Retina (tissue), 1 donor: ENCODE measurements around the gene MITF.
A peak's percentile ranks its signal among the peaks of the same experiment; 100 is the strongest.

Source experiments
- DNase-seq: peaks from one replicate; pipeline ENCODE4 v3.0.0-alpha.2; 2016

The MITF gene

DNA sequence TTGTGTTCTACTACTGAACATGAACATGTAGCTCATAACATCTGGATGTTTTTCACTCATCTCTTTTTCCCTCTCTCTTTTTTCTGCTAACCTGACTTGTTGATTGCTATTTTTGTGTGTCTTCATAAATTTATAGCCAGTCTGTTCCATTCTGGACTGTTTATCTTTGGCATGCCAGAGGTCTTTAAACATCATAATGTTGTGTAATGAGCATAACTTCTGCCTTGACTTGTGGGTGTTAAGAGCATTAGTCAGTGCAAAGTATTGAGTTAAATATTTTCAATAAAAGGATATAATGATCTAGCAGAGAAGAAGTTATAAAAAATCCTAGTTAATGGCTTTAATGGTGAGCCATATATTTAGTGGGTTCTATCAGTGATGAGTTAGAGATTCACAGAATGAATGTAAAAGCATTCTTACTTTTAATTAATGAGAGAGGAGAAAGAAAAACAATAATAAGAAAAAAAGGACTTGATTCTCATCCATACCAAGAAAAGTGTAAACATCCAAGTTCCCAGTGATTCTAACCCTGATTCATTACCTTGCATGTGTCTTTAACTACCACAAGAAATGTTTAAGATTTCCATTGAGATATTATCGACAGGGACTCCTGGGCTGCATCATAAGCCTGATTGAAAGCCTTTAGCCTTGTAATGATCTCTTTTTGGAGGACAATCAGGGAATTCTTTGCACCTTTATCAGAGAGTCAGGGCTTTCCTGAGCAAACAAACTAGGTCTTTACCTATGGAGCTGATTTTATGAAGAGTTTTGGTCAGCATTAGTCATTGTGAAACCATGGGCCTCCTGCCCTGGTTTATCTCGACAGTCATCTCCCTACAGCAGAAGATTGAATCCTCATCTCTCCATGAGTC lies 22.9 kb downstream of the MITF start:
- DNase-seq: no peak

- DNase-seq: no peak
Measured at GRCh38 chr3:69762768-69763229, 23.5 kb downstream of the MITF start.

DNA sequence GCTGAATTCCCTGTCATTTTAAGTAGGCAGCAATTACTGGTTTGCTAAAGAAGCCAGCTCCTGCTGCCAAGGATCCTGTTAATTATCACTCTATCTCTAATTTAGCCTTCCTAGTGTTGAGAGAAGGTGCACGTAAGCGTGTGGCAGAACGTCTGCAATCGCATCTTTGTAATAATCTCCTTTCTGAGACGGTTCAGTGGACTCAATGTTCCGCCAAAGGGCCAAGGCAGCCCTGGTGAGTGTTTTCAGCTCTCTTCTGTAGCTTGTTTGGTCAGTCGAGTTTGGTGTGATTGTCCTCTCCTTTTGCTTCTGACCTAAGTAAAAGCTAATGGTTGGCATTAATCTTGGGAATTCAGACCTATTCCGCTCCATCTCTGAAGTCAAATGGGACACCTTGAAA lies 24.2 kb downstream of the MITF start:
- DNase-seq: peak; percentile 10

- no peak for DNase-seq
Measured at GRCh38 chr3:69764121-69764741, 25.0 kb downstream of the MITF start.

DNA sequence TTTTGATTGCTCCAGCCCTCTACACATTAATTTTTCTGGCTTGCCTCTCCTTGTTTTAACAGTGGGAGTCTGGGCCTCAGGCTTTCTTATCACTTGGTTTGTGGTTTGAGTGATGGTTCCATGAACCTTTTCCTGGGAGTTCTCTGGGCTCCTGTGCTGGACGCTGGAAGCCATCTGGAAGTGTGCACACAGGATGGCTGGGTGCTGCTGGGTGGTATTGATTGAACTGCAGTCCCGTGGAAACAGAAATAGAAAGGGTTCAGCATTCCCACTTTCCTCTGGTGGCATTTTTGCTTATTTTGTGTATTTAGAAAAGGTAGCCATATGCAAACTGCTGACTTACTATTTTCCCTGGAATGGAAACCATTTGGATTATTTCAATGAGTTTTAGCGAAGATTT lies 25.6 kb downstream of the MITF start:
- no peak for DNase-seq

DNA sequence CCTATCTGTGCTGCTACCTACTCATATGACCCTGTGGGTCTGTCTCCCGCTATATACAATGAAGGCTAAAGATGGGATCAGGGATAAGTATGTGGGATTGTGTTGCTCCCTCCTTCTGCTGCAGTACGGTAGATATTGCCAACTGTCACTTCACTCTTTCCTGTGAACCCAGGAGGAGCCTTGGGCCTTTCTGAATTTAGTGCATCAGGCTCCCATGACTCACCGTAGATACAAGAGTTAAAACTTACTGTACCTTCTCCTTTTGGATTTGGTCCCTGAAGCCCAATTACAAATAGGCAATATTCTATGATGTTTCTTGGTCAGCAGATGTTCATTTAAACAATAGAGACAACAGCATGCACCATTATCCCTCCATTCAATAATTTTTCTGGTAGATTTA lies 27.4 kb downstream of the MITF start:
- no peak for DNase-seq

DNA sequence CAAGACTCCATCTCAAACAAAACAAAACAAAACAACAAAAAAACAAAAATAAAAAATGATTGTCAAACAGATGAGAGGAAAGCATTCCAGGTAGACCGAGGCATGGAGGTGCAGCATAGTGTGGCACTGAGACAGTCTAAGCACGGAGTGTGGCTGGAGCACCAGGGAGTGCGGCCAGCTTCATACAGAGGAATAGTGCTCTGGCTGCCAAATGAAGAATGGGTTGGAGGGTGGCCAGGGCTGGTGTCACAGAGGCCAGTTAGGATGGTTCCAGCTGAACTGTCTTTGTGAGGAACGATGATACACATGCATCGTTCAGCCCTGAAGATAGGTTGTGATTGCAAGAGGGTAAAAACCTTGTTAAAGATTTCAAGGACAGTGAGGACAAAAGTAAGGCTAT lies 28.3 kb downstream of the MITF start:
- no peak for DNase-seq

DNA sequence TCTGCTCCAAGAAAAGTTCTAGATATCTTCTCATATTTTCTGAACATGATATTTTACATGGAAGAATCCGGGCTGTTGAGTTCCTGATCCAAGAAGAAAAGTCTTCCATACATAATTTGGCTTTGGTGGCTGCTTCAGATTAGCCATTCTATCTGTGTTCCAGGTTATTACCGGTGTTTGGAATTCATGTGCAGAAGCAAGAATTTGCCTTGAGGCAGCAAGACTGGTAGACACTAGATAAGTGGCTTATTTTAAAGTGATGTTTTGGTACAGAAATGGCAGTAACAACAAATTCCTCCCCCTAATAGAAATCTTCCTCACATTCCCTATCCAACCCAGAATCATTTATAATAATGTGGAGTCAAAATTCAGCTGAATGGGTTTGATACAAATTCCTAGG lies 29.2 kb downstream of the MITF start:
- no peak for DNase-seq

GRCh38 chr3:69770219-69770618 lies 31.0 kb downstream of the MITF start:
- DNase-seq: no peak

DNA sequence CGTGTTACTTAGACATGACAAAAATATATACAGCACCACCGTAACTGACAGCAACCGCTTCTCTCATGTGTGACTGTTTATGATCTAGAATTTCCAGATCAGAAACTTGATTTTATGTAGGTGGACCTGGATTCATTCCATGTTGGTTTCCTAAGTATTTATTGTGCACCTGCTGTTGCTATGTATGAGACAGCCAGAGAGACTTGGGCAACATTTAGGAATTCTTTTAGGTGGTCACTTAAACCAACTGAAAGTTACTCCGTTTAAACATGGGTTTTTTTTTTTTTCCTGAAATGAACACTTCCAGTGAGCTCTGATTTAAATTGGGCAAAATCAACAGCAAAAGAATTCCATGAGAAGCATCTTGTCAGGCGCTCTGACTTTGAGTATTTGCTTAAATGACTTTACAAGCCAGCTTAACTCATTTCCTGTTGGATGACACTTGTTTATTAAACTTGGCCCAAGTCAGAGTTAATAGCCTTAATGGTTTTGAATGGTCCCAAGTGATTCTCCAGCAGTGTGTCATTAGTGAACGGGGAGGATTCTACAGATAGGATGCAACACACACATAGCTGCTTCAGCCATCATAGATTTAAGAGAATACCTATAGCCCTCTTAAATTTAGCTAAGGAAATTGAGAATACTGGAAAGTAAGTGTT lies 31.8 kb downstream of the MITF start:
- DNase-seq: no peak

DNA sequence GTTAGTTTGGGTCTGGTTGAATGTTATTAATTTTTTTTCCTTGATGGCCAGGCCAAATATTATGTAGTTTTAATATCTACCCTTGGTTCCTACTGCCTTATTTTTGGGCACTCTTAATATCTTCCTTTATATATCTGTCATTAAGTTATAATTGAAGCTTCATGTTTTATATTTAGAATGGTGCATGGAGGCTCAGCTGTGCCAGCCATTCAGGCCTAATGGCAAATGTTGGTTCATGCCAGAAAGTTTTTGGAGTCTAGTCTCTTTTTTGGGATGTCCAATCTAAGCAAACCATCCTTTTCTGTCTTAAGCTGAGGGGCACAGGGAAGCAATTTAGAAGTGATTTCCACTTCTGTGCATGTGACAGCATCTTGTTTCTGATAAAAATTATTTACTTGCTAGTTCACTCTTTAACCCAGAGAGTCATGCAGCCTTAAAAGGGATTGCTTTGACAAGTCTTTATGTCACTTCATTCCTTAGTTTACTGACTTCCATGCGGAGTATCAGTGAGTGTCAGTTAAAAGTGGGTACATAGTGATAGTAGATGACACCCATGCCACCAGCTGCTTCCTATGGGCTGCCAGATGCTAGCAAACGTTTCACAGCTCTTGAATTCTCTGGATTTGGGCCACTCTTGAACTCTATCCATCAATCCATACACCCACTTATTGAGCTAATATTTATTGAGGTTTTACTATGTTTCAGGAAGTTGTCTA lies 33.0 kb downstream of the MITF start:
- DNase-seq: no peak

DNA sequence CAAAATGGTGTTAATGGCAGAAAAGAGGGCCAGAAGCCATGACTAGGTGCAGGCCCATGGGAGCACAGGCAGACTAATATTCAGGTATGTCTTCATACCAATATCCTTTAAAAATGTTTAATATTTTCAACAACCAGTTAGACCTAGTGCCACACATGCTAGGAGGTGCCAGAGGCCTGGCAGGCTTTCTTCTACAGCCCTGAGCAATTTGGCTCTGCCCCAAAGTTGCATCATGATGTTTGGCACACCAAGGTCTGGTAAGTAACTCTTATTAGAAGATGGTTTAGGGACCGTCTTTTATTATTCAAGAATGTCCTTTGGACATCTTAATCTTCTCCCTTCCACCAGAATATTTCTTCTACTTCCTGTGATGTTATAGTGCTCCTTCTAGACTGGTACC lies 34.8 kb downstream of the MITF start:
- no peak for DNase-seq

DNA sequence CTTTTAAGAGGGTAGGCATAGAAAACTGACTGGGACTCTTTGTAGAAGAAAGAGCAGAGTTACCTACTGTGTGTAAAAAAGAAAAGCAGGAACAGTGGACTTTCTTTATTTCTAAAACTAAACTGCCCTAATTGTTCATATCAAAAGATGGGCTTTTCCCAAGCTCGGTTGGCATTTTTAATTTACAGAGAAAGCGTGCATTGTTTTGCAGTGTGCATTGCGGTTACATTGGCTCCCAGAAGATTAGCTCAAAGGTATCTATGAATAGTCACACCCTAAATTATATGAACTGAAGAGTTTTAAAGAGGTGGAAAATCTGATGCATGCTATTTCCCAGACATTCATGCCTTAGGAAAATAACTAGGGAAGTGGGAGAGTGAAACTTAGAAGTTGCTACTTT lies 36.5 kb downstream of the MITF start:
- no peak for DNase-seq

GRCh38 chr3:69776289-69776688 lies 37.0 kb downstream of the MITF start:
- no peak for DNase-seq

DNA sequence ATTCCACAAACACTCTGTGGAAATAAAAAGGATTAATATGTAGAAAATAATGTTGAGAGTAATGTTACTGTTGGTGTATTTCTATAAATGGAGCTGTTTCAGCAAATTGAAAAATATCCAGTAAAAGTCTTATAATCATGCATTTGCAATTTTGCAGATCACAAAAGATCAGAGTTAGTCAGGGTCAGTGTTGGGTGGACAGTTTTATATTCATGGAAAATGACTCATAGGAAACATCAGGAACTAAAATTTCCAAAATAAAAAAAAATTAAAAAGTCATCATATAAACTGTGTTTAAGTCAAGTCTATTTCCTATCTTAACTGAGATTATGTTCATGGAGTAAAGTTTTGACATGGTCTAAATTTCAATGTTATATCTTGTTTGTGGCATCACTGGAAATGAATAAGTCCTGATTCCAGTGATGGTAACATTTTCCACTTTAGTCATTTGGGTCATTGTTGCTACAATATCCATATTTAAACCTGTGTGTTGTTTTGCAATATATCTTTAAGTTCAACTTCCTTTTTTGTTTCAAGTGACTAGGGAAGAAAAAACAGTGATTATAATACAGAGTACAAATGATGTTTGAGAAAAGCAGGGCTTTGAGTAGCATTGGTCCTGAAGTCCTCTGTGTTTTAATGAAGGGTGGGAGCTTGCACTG lies 37.8 kb downstream of the MITF start:
- no peak for DNase-seq

GRCh38 chr3:69777582-69777967 lies 38.3 kb downstream of the MITF start:
- DNase-seq: no peak

- DNase-seq: no peak
Measured at GRCh38 chr3:69781593-69781992, 42.3 kb downstream of the MITF start.

DNA sequence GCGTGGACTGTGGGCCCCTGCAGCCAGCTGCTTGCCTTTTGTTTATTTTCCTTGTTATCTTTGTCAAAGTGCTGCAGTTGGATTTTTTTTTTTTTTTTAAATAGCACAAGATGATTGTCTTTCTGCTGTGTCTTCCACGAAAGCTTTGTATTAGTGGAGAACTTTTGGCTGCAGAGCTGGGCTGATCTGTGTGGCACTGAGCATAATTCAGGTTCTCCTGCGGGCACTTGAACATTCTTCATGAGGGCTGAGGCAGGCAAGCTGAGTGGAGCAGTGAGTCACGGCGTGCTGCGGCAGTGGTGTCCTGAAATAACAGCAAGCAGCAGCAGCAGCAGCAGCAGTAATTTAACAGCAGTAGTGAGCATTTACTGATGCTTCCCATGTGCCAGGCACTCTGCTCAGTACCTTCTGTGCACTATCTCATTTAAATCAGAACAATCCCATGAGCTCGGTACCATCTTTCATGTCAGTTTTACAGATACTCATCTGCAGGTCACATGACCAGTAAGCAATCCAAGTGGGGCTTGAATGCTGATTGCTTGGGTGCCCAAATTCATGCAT lies 45.8 kb downstream of the MITF start:
- no peak for DNase-seq

DNA sequence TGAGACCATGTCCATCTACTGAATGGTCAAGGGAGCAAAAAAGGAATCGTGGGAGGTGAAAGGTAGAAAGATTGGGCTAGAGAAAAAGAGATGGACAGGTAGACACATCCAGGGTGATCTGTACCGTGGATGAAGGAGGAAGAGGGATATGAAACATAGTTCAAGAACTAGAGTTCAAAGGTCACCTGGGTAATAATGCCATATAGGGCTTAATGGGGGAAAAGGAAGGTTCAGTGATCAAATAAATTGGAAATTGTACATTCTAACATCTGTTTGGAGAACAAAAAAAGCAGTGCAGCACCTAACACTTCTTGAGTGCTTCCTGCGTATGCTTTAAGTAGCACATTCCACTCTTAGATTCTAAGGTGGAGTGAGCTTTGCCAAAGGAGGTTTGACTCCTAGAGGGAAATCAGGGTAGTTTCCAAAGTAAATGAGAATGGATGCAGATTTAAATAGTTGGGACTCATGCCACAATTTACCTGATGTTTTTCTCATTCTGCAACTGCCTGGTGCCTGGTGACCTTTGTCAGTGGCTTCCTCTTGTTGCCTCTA lies 46.6 kb downstream of the MITF start:
- no peak for DNase-seq

DNA sequence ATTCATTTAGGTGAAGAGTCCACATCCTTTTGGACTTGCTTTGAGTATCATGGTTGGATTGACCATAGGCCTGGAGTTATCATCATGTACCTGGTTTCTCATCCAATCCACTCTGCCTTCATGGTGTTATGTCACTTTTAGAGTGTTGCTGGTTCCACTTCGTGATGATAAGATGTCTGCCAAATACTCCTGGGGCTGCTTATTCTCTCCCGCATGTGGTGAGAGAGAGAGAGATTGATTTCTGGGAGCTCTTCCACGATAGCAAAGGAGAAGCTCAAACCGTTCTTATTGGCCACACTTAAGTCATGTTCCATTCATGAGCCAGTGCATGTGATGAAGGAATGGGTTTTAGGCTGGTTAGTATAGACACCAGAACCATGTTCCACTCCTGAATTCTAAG lies 47.6 kb downstream of the MITF start:
- DNase-seq: no peak

DNA sequence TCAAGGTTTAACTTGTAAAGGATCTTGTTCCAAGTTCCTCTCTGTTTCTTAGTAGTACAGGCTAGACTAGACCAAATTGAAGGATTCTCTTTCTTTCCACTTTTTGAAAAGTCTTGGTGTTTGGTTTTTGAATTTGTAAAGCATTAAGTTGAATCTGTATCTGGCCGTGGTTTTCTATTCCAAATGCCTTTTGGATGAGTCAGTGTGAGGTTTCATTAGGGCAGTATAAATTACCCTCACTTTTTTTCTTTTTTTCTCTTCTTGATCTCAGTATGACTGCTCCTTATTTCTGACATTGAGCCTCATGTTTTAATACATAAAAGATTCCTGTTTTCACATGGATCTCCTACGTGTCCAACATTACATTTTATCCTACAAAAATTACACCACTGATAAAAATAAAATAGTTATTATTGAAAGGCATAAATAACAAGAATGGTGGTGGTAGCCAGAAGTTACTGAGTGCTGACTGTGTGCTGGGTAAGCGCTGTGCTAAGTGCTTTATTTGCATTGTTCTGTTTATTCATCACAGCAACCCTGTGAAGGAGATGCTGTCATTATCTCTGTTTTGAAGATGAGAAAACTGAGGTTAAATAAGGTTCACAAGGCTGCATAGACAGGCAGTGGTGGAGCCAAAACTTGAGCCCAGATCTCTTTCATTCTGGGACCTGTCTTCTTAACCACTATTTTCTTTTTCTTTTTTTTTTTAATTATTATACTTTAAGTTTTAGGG lies 48.3 kb downstream of the MITF start:
- no peak for DNase-seq
